Stimulated activated CD8-positive, alpha-beta memory T cell treated with anti-CD3 and anti-CD28 coated beads, Interleukin-4, amount 100 ng/mL, for 24 hours (primary cell): ENCODE measurements around the gene NXPE3.
"Not testable (repeated sequence)": the region's sequence is repeated elsewhere in the genome, so short reads cannot be mapped to it uniquely, and the experiment has no call there.

ENCODE experiments used
- DNase-seq: peaks from one replicate; pipeline ENCODE4 v3.0.0-alpha.2; 2020; ENCODE audit warnings: low read depth

Gene NXPE3

GRCh38 chr3:101779047-101779821, at the start of gene NXPE3:
TSS of gene NXPE3 (plus strand) at chr3:101779211. CDS start at chr3:101785597, 6,386 bp downstream.
- DNase-seq = peak; percentile 92

- DNase-seq = no peak
Measured at GRCh38 chr3:101729586-101729985, 49.4 kb upstream of the NXPE3 start.

- no peak for DNase-seq
Measured at GRCh38 chr3:101730839-101731238, 48.2 kb upstream of the NXPE3 start.

GRCh38 chr3:101732240-101732641, 46.8 kb upstream of the NXPE3 start:
- no peak for DNase-seq

GRCh38 chr3:101735833-101736232, 43.2 kb upstream of the NXPE3 start:
- no peak for DNase-seq

GRCh38 chr3:101741914-101742313, 37.1 kb upstream of the NXPE3 start:
- DNase-seq = not testable (repeated sequence)

GRCh38 chr3:101744811-101745210, 34.2 kb upstream of the NXPE3 start:
- DNase-seq = no peak

GRCh38 chr3:101745934-101746333, 33.1 kb upstream of the NXPE3 start:
- DNase-seq = not testable (repeated sequence)

GRCh38 chr3:101753386-101754113, 25.5 kb upstream of the NXPE3 start:
- DNase-seq = not testable (repeated sequence)

GRCh38 chr3:101758224-101758623, 20.8 kb upstream of the NXPE3 start:
- DNase-seq = no peak

GRCh38 chr3:101762041-101762646, 16.9 kb upstream of the NXPE3 start:
- DNase-seq = no peak

- DNase-seq = not testable (repeated sequence)
Measured at GRCh38 chr3:101777745-101778281, 1.2 kb upstream of the NXPE3 start.

- no peak for DNase-seq
Measured at GRCh38 chr3:101778385-101779046, 495 bp upstream of the NXPE3 start.

- no peak for DNase-seq
Measured at GRCh38 chr3:101779822-101780381, 891 bp downstream of the NXPE3 start.

- DNase-seq = no peak
Measured at GRCh38 chr3:101780661-101781060, 1.6 kb downstream of the NXPE3 start.

GRCh38 chr3:101781166-101781565, 2.2 kb downstream of the NXPE3 start:
- no peak for DNase-seq

GRCh38 chr3:101784855-101785613, 6.0 kb downstream of the NXPE3 start:
- DNase-seq = no peak

GRCh38 chr3:101791778-101792177, 12.8 kb downstream of the NXPE3 start:
- DNase-seq = no peak

- DNase-seq = no peak
Measured at GRCh38 chr3:101796077-101796680, 17.2 kb downstream of the NXPE3 start.

- DNase-seq = no peak
Measured at GRCh38 chr3:101801174-101801573, 22.2 kb downstream of the NXPE3 start.

- DNase-seq = no peak
Measured at GRCh38 chr3:101802179-101802578, 23.2 kb downstream of the NXPE3 start.
